IMR-90 (cell line): ENCODE results near the gene SLC7A6OS. TPM values are rescaled to one million over a fixed set of nuclear protein-coding genes. Genes with fewer than 3 reads are reported as not detected.

Experiments
- ATAC-seq: fragments of 200-7000 bp; cut with Tn5 transposase; 2 replicates; pipeline ENCODE4 v1.9.1; 2020; ENCODE audit warnings: low read depth, mild to moderate bottlenecking, moderate library complexity
- BruUV-seq: library from RNA; stranded (reverse); fragments of 400-500 nt; replicated peaks from 2 replicates; lab custom pipeline; 2021; lab: Mats Ljungman, UMichigan
- CTCF ChIA-PET: fragments of 300-600 bp; formaldehyde crosslinking; extraction: SDS; loops from one replicate; lab custom pipeline; 2021; ENCODE audit warnings: antibody characterized with exemption; lab: Yijun Ruan, JAX
- POLR2A ChIA-PET: fragments of 300-600 bp; sonication (Branson Sonifier 250); formaldehyde crosslinking; loops from one replicate; lab custom pipeline; 2022; ENCODE audit warnings: antibody characterized with exemption; ENCODE audit not compliant: unreplicated experiment; lab: Charles Lee
- DNase-seq: peaks from one replicate; pipeline ENCODE4 v3.0.0; 2013
- H2AFZ ChIP-seq: replicated peaks from 2 replicates; pipeline ENCODE3; 2013; ENCODE audit warnings: low read length, mild to moderate bottlenecking; ENCODE audit not compliant: poor library complexity
- H2AK5ac ChIP-seq: 2 replicates; pipeline ENCODE4 v1.6.1; 2013; ENCODE audit warnings: low read depth, low read length, inconsistent platforms
- H2AK9ac ChIP-seq: replicated peaks from 2 replicates; pipeline ENCODE3; 2013; ENCODE audit warnings: mild to moderate bottlenecking, low read depth, low read length, moderate library complexity; ENCODE audit not compliant: poor library complexity
- H2BK120ac ChIP-seq: 2 replicates; pipeline ENCODE4 v1.6.1; 2013; ENCODE audit warnings: low read depth, low read length, inconsistent platforms
- H2BK15ac ChIP-seq: 3 replicates; pipeline ENCODE4 v1.6.1; 2013; ENCODE audit warnings: low read depth, low read length, inconsistent platforms
- H2BK20ac ChIP-seq: 2 replicates; pipeline ENCODE4 v1.6.1; 2013; ENCODE audit warnings: low read depth, mild to moderate bottlenecking, inconsistent platforms, low read length, moderate library complexity
- H2BK5ac ChIP-seq: 2 replicates; pipeline ENCODE4 v1.6.1; 2013; ENCODE audit warnings: mild to moderate bottlenecking, low read depth, low read length, inconsistent platforms; ENCODE audit not compliant: poor library complexity, severe bottlenecking
- H3K14ac ChIP-seq: replicated peaks from 2 replicates; pipeline ENCODE4 v1.6.1; 2013; ENCODE audit warnings: low read depth, low read length, inconsistent platforms
- H3K18ac ChIP-seq: 2 replicates; pipeline ENCODE4 v1.6.1; 2013; ENCODE audit warnings: low read depth, low read length, control low read depth
- H3K23ac ChIP-seq: 2 replicates; pipeline ENCODE4 v1.6.1; 2013; ENCODE audit warnings: low read depth, low read length, inconsistent platforms
- H3K27ac ChIP-seq: 2 replicates; pipeline ENCODE4 v1.5.1; 2013; ENCODE audit warnings: mild to moderate bottlenecking, control low read depth, low read length; ENCODE audit not compliant: insufficient read depth
- H3K27me3 ChIP-seq: 2 replicates; pipeline ENCODE4 v1.6.1; 2013; ENCODE audit warnings: low read length; ENCODE audit not compliant: control insufficient read depth, insufficient read depth
- H3K36me3 ChIP-seq: 2 replicates; pipeline ENCODE4 v1.6.1; 2013; ENCODE audit warnings: low read length, mixed read lengths; ENCODE audit not compliant: control insufficient read depth, insufficient read depth
- H3K4ac ChIP-seq: 2 replicates; pipeline ENCODE4 v1.6.1; 2013; ENCODE audit warnings: low read depth, low read length, inconsistent platforms
- H3K4me1 ChIP-seq: 2 replicates; pipeline ENCODE4 v1.6.1; 2013; ENCODE audit warnings: low read length, mixed read lengths; ENCODE audit not compliant: control insufficient read depth, insufficient read depth
- H3K4me2 ChIP-seq: 2 replicates; pipeline ENCODE4 v1.6.1; 2013; ENCODE audit warnings: low read depth, mild to moderate bottlenecking, control low read depth, low read length, moderate library complexity
- H3K4me3 ChIP-seq: 2 replicates; pipeline ENCODE4 v1.5.1; 2013; ENCODE audit warnings: low read depth, mild to moderate bottlenecking, control low read depth, low read length, moderate library complexity; ENCODE audit not compliant: insufficient read depth
- H3K56ac ChIP-seq: 2 replicates; pipeline ENCODE4 v1.6.1; 2013; ENCODE audit warnings: low read length, inconsistent platforms; ENCODE audit not compliant: insufficient read depth; ENCODE audit errors: extremely low read depth
- H3K79me1 ChIP-seq, 2 experiments: 2 replicates each; pipeline ENCODE4 v1.6.1; 2013; ENCODE audit warnings: low read length in 2 of 2, inconsistent platforms in 1 of 2, low read depth in 1 of 2
- H3K9ac ChIP-seq: 2 replicates; pipeline ENCODE4 v1.6.1; 2013; ENCODE audit warnings: low read depth, low read length, control low read depth
- H3K9me1 ChIP-seq: 2 replicates; pipeline ENCODE4 v1.6.1; 2013; ENCODE audit warnings: low read length, inconsistent platforms; ENCODE audit not compliant: insufficient read depth
- H3K9me3 ChIP-seq: 2 replicates; pipeline ENCODE4 v1.6.1; 2013; ENCODE audit warnings: low read length; ENCODE audit not compliant: control insufficient read depth, insufficient read depth
- H4K20me1 ChIP-seq: 2 replicates; pipeline ENCODE4 v1.6.1; 2013; ENCODE audit warnings: low read length, inconsistent platforms; ENCODE audit not compliant: insufficient read depth
- H4K5ac ChIP-seq: 2 replicates; pipeline ENCODE4 v1.6.1; 2013; ENCODE audit warnings: mild to moderate bottlenecking, low read depth, low read length, control low read depth
- H4K8ac ChIP-seq, 2 experiments: 2 replicates each; pipeline ENCODE4 v1.6.1; 2013; ENCODE audit warnings: low read depth in 2 of 2, low read length in 2 of 2, control low read depth in 1 of 2, inconsistent platforms in 1 of 2
- H4K91ac ChIP-seq: 2 replicates; pipeline ENCODE4 v1.6.1; 2013; ENCODE audit warnings: low read depth, low read length, inconsistent platforms; ENCODE audit not compliant: insufficient read depth
- CEBPB ChIP-seq: IDR thresholded peaks from 2 replicates; pipeline ENCODE4 v1.6.1; 2012; ENCODE audit warnings: low read depth, low read length, improper control_type of control experiment
- CHD1 ChIP-seq: IDR thresholded peaks from 2 replicates; pipeline ENCODE4 v1.6.1; 2012; ENCODE audit warnings: low read depth, low read length, improper control_type of control experiment
- FOS ChIP-seq: fragments of 150-350 bp; IDR thresholded peaks from 2 replicates; pipeline ENCODE4 v1.6.1; 2016; ENCODE audit warnings: low read depth, low read length
- RFX5 ChIP-seq: IDR thresholded peaks from 2 replicates; pipeline ENCODE4 v1.8.0; 2012; ENCODE audit warnings: low read depth, mild to moderate bottlenecking, low read length, moderate library complexity
- USF2 ChIP-seq: fragments of 150-350 bp; IDR thresholded peaks from 2 replicates; pipeline ENCODE4 v1.6.1; 2017; ENCODE audit warnings: mild to moderate bottlenecking, antibody characterized with exemption, low read length, low read depth
- WGBS, 2 experiments: methylation state at CpG; one replicate each; pipeline versions ENCODE4 v1.1.5 to v1.1.7; 2013; ENCODE audit warnings: missing lambda C conversion rate in 2 of 2; ENCODE audit not compliant: insufficient read length in 1 of 2; ENCODE audit errors: extremely low coverage in 2 of 2; 5-methylcytosine and 5-hydroxymethylcytosine counted together
- dilution Hi-C: fragments of 300-500 bp; cut with HindIII; formaldehyde crosslinking; loops from one replicate; pipeline ENCODE4 v1.14.3; 2018; ENCODE audit warnings: low sequenced_read_pairs; ENCODE audit not compliant: unreplicated experiment
- in situ Hi-C: fragments of 300-500 bp; cut with MboI; formaldehyde crosslinking; loops from 3 replicates; pipeline ENCODE4 v1.14.3; 2019; ENCODE audit warnings: low sequenced_read_pairs, inconsistent platforms, mixed read lengths
- intact Hi-C: fragments of 100-400 bp; cut with micrococcal nuclease; formaldehyde crosslinking; loops from 2 replicates; pipeline ENCODE4 v1.10.0; 2022
- polyA plus RNA-seq, 3 experiments: library from polyadenylated mRNA; depleted of rRNA; stranded (reverse); fragments of >200 nt; gene quantifications; 2 replicates each; pipeline ENCODE4 v1.2.3, GENCODE V29; 2012; ENCODE audit warnings: low replicate concordance in 1 of 3
- total RNA-seq: library from RNA; depleted of rRNA; stranded (reverse); fragments of >200 nt; gene quantifications from 2 replicates; pipeline ENCODE4 v1.2.3, GENCODE V29; 2012

The SLC7A6OS gene
- total and polyA plus RNA-seq, 2 of the 4 experiments (the other 2 are of a cell fraction): 6.8 to 8.4 TPM

- H3K18ac ChIP-seq: no peak overlapping the region
- H3K4ac ChIP-seq: no peak overlapping the region
- H3K4me3 ChIP-seq: no peak overlapping the region
- no peak overlapping the region for H3K56ac ChIP-seq
- peaks cover 8% of the 10 kb centered on the region for H3K9me1 ChIP-seq
- BruUV-seq: no TSS peak
- H3K9me3 ChIP-seq: no peaks in the 10 kb centered on the region
- peaks cover 16% of the 10 kb centered on the region for H4K20me1 ChIP-seq
- H3K9ac ChIP-seq: no peak overlapping the region
- no peak overlapping the region for H4K5ac ChIP-seq
- dilution Hi-C loops: no loop called here
- H4K91ac ChIP-seq: no peak overlapping the region
- peaks cover 21 to 64% of the 10 kb centered on the region in 2 experiments for H3K79me1 ChIP-seq
- no peak for TF ChIP-seq FOS
- TF ChIP-seq CEBPB: no peak
- no peak for TF ChIP-seq USF2
- no peak for TF ChIP-seq CHD1
- TF ChIP-seq RFX5: no peak
- no peak overlapping the region for H3K4me2 ChIP-seq
- no peak overlapping the region for H4K8ac ChIP-seq
- intact Hi-C loops: loop anchor here (5.0 kb wide), 1 partner anchor 34 kb away; the partner anchor contains the start of gene SLC7A6
- no peak overlapping the region for H2BK120ac ChIP-seq
- no peak overlapping the region for H3K23ac ChIP-seq
- no peak overlapping the region for H3K27ac ChIP-seq
- ChIA-PET POLR2A (no interaction called here), CTCF (no interaction called here)
- in situ Hi-C loops: no loop called here
- H3K14ac ChIP-seq: no peak overlapping the region
- no peak overlapping the region for H2AK5ac ChIP-seq
- WGBS, 2 experiments: no CpG with 5 or more reads among the region's 6 CpGs
- no peak overlapping the region for H2BK15ac ChIP-seq
- DNase-seq (no peak), ATAC-seq (no peak)
- no peak overlapping the region for H2AFZ ChIP-seq
- H2BK5ac ChIP-seq: no peak overlapping the region
- no peak overlapping the region for H2AK9ac ChIP-seq
- peaks cover 7% of the 10 kb centered on the region; the same call in 1 of the 2 replicates for H3K4me1 ChIP-seq
- no peak overlapping the region for H2BK20ac ChIP-seq
- H3K27me3 ChIP-seq: no peaks in the 10 kb centered on the region
- H3K36me3 ChIP-seq: peaks cover 53% of the 10 kb centered on the region
These were observed 14.1 kb downstream of the SLC7A6OS start for GRCh38 chr16:68296693-68297092.
